GM12865 (cell line): ENCODE results near the gene GALNT9.

Experiments used
- DNase-seq: peaks from one replicate; pipeline ENCODE4 v3.0.0; 2010; ENCODE audit warnings: low read depth
- H3K4me3 ChIP-seq: 2 replicates; pipeline ENCODE4 v1.5.1; 2011; ENCODE audit warnings: mild to moderate bottlenecking, low read depth, low read length, control low read depth
- CTCF ChIP-seq: IDR thresholded peaks from 2 replicates; pipeline ENCODE4 v1.5.1; 2011; ENCODE audit warnings: low read length, control low read depth, low read depth, inconsistent platforms; ENCODE audit not compliant: insufficient read depth; ENCODE audit errors: missing control alignments

The GALNT9 gene

GRCh38 chr12:132190834-132191500 lies 138.4 kb downstream of the GALNT9 start:
- TF ChIP-seq CTCF: no peak
- DNase-seq: no peak
- no peak overlapping the region for H3K4me3 ChIP-seq

GRCh38 chr12:132190012-132190755 lies 139.2 kb downstream of the GALNT9 start:
- peak; percentile 17 for DNase-seq

GRCh38 chr12:132189378-132190011 lies 139.9 kb downstream of the GALNT9 start:
- no peak for TF ChIP-seq CTCF
- peak overlapping the region; percentile 58 for H3K4me3 ChIP-seq
- DNase-seq: peak; percentile 92

More at GRCh38 chr12:132190012-132190755, 139.2 kb downstream of the GALNT9 start:
- TF ChIP-seq CTCF: no peak
- peak overlapping the region; percentile 58 for H3K4me3 ChIP-seq

- TF ChIP-seq CTCF: no peak
- H3K4me3 ChIP-seq: peak overlapping the region; percentile 58
- DNase-seq: no peak
Measured at GRCh38 chr12:132188916-132189325, 140.5 kb downstream of the GALNT9 start.

GRCh38 chr12:132188451-132188901 lies 140.9 kb downstream of the GALNT9 start:
- DNase-seq: no peak
- TF ChIP-seq CTCF: no peak
- no peak overlapping the region for H3K4me3 ChIP-seq

GRCh38 chr12:132187646-132188450 lies 141.5 kb downstream of the GALNT9 start:
- DNase-seq: no peak
- no peak for TF ChIP-seq CTCF
- H3K4me3 ChIP-seq: no peak overlapping the region
